Activated naive CD4-positive, alpha-beta T cell treated with Interleukin-2 at 50 U/mL for 16 hours (primary cell): Measurements from ENCODE around the gene PUM1.
"Not testable (repeated sequence)": the region's sequence is repeated elsewhere in the genome, so short reads cannot be mapped to it uniquely, and the experiment has no call there.

ENCODE experiments used
- DNase-seq: peaks from one replicate; pipeline ENCODE4 v3.0.0-alpha.2; 2020

Gene PUM1

GRCh38 chr1:31064111-31064717 lies 1.3 kb downstream of the PUM1 start:
- no peak for DNase-seq

GRCh38 chr1:31063631-31064030 lies 1.9 kb downstream of the PUM1 start:
- no peak for DNase-seq

GRCh38 chr1:31062867-31063380 lies 2.6 kb downstream of the PUM1 start:
- no peak for DNase-seq

- DNase-seq, result not testable (repeated sequence)
Measured at GRCh38 chr1:31062162-31062866, 3.2 kb downstream of the PUM1 start.

- no peak for DNase-seq
Measured at GRCh38 chr1:31058012-31058411, 7.5 kb downstream of the PUM1 start.

- DNase-seq, result no peak
Measured at GRCh38 chr1:31055953-31056352, 9.6 kb downstream of the PUM1 start.

- no peak for DNase-seq
Measured at GRCh38 chr1:31055501-31055900, 10.0 kb downstream of the PUM1 start.

GRCh38 chr1:31054958-31055481 lies 10.5 kb downstream of the PUM1 start:
- DNase-seq, result no peak

GRCh38 chr1:31054349-31054748 lies 11.2 kb downstream of the PUM1 start:
- DNase-seq, result no peak

GRCh38 chr1:31052613-31053012 lies 12.9 kb downstream of the PUM1 start:
- DNase-seq, result not testable (repeated sequence)

GRCh38 chr1:31051611-31052010 lies 13.9 kb downstream of the PUM1 start:
- no peak for DNase-seq

GRCh38 chr1:31047507-31047906 lies 18.0 kb downstream of the PUM1 start:
- not testable (repeated sequence) for DNase-seq

GRCh38 chr1:31043631-31044030 lies 21.9 kb downstream of the PUM1 start:
- no peak for DNase-seq

- no peak for DNase-seq
Measured at GRCh38 chr1:31042656-31043055, 22.9 kb downstream of the PUM1 start.

- no peak for DNase-seq
Measured at GRCh38 chr1:31041529-31041928, 24.0 kb downstream of the PUM1 start.

GRCh38 chr1:31040038-31040437 lies 25.5 kb downstream of the PUM1 start:
- DNase-seq, result no peak

- DNase-seq, result not testable (repeated sequence)
Measured at GRCh38 chr1:31038935-31039334, 26.6 kb downstream of the PUM1 start.

GRCh38 chr1:31038360-31038759 lies 27.2 kb downstream of the PUM1 start:
- DNase-seq, result no peak

- DNase-seq, result no peak
Measured at GRCh38 chr1:31036749-31037500, 28.6 kb downstream of the PUM1 start.

GRCh38 chr1:31033598-31033997 lies 31.9 kb downstream of the PUM1 start:
- DNase-seq, result no peak

GRCh38 chr1:31032266-31032665 lies 33.3 kb downstream of the PUM1 start:
- no peak for DNase-seq

- DNase-seq, result no peak
Measured at GRCh38 chr1:31031330-31032143, 34.0 kb downstream of the PUM1 start.

- DNase-seq, result no peak
Measured at GRCh38 chr1:31029026-31029425, 36.5 kb downstream of the PUM1 start.
